Measurements from ENCODE around the gene CFDP1. TPM values are rescaled to one million over a fixed set of nuclear protein-coding genes. Genes with fewer than 3 reads are reported as not detected.

CFDP1 gene
- total RNA-seq (100 to 1,000 TPM in 1 of 2 donors, 10 to 100 TPM in 1; 44.8 to 105 TPM), polyA plus RNA-seq (10 to 100 TPM; 62.1 to 66.1 TPM)
- long read RNA-seq, donor 1, transcript CFDP1-201 (7 exons, 1,275 nt) = major isoform, 24 of 75 reads
- long read RNA-seq, donor 1, partial matches to known transcripts = 47 of 75 reads
- long read RNA-seq, donor 1, other reads (novel, unspliced or antisense) = 0 of 75 reads
- long read RNA-seq, donor 2, transcript CFDP1-201 (7 exons, 1,275 nt) = major isoform, 13 of 38 reads
- long read RNA-seq, donor 2, partial matches to known transcripts = 23 of 38 reads
- long read RNA-seq, donor 2, other reads (novel, unspliced or antisense) = 0 of 38 reads
- long read RNA-seq, donor 3, transcript CFDP1-201 (7 exons, 1,275 nt) = major isoform, 16 of 78 reads
- long read RNA-seq, donor 3, partial matches to known transcripts = 57 of 78 reads
- long read RNA-seq, donor 3, other reads (novel, unspliced or antisense) = 0 of 78 reads
- long read RNA-seq, donor 4, transcript CFDP1-201 (7 exons, 1,275 nt) = major isoform, 14 of 48 reads
- long read RNA-seq, donor 4, partial matches to known transcripts = 32 of 48 reads
- long read RNA-seq, donor 4, other reads (novel, unspliced or antisense) = 0 of 48 reads
- long read RNA-seq, donor 5, transcript CFDP1-201 (7 exons, 1,275 nt) = major isoform, 36 of 111 reads
- long read RNA-seq, donor 5, partial matches to known transcripts = 71 of 111 reads
- long read RNA-seq, donor 5, other reads (novel, unspliced or antisense) = 0 of 111 reads

DNA sequence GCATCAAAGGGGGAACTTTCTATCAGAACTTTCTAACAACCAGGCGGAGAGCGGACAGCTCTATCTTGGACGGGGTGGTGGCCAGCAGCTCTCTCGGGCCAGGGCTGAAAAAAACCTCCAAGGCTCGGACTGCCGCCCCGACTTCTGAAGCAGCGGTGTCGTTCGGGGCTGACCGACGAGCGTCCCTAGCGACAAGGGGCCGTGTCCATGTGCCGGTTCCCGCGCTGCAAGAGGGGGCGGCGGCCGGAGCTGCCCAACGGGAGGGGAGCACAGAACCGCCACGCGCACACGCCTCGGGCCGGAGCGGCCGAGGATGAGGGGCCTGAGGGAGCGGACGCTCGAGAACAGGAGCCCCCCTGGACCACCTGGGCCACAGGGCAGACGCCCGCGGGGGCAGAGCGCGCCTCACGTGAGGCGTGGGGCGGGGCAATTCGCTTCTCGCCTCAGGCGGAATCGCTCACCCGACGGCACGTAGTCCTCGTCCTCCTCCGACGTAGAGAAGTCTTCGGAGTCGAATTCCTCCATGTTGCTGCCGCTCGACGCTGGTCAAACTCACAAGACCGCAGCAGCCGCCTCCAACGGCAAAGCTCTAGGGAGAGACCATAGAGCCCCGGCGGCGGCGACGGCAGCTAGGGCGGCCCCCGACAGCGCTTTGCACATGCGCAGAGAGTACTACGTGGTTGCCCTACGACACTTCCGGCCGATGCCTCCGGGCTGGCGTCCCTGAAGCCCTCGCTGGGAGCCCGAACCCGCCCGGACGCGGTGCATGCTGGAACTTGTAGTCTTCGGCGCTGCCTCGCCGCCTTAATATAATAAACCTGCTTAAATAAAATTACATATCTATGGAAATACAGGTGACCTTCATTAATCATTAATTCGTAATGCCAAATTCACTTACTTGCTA is at the start of gene CFDP1:
Gene CFDP1 (minus strand): TSS at position 676 of the 904 bp plus-strand sequence. CDS start 151 bp downstream, at position 525.
- Histone ChIP-seq H3K36me3 (ENCODE audit: control insufficient read depth in 4 of 4, insufficient read depth in 4 of 4, low read length in 4 of 4) (peaks cover 0 to 8% (median under 1%) of the 10 kb centered on the region in 4 donors), H3K9ac (ENCODE audit: insufficient read depth in 1 of 2, low read length in 2 of 2) (peak within 1 kb of the TSS; percentile 90 to 98), H3K4me1 (ENCODE audit: control insufficient read depth in 5 of 5, insufficient read depth in 5 of 5, low read length in 5 of 5) (peaks cover 0 to 10% (median 4%) of the 10 kb centered on the region in 5 donors), H3K4me3 (peak within 1 kb of the TSS; percentile 87), H3K27me3 (ENCODE audit: control insufficient read depth in 3 of 3, insufficient read depth in 3 of 3, low read length in 2 of 3) (no peaks in the 10 kb centered on the region), H3K9me3 (ENCODE audit: control insufficient read depth in 4 of 4, insufficient read depth in 3 of 4, low read length in 3 of 4) (peaks cover 0 to 5% (median 0%) of the 10 kb centered on the region in 4 donors), H3K27ac (ENCODE audit: low read depth in 1 of 2, low read length in 1 of 2) (peak within 1 kb of the TSS; percentile 95 to 99)
- 1% methylated on average over 80 to 85 of the region's 85 CpGs for WGBS, 2 donors
- TF ChIP-seq, protein P1, sequence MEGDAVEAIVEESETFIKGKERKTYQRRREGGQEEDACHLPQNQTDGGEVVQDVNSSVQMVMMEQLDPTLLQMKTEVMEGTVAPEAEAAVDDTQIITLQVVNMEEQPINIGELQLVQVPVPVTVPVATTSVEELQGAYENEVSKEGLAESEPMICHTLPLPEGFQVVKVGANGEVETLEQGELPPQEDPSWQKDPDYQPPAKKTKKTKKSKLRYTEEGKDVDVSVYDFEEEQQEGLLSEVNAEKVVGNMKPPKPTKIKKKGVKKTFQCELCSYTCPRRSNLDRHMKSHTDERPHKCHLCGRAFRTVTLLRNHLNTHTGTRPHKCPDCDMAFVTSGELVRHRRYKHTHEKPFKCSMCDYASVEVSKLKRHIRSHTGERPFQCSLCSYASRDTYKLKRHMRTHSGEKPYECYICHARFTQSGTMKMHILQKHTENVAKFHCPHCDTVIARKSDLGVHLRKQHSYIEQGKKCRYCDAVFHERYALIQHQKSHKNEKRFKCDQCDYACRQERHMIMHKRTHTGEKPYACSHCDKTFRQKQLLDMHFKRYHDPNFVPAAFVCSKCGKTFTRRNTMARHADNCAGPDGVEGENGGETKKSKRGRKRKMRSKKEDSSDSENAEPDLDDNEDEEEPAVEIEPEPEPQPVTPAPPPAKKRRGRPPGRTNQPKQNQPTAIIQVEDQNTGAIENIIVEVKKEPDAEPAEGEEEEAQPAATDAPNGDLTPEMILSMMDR (IDR thresholded peaks at IDR 0.05; ENCODE audit: control extremely low read depth, extremely low read depth) = no peak
- peak; percentile 94 for ATAC-seq (ENCODE audit: insufficient read depth, low FRiP score)
- peak; percentile 97 to 99 (median 98) for DNase-seq

DNA sequence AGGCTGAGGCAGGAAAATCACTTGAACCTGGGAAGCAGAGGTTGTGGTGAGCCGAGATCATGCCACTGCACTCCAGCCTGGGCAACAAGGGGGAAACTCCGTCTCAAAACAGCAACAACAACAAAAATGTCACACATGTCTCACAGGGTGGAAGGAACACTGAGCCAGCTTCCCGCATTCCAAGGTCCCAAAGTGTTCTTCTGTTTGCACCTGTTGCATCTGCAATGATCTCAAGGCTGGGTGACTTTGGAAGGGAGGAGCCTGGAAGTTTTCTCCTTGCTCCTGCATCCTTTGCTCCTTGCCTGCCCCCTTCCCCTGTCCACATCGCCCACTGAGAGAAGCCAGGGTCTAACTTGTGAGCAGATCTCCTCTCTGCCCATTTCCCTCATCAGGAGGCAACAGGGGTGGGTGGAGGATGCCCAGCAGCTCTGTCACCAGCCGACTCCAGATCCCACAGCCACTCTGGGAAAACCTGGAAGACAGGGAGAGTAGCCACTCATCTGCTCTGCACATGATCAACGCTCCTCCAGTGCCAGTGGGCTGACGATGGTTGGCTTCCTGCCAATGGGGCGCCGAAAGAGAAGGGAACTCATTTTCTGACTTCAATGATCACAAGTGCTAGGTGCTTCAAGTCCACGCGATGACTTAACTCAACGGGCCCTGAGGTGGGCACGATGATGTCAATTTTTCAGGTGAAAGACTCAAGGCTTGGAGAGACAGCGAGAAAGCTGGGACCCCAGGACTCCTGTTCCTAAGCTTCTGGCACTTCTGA is 49.3 kb upstream of the CFDP1 start:
- TF ChIP-seq, protein P1 (IDR thresholded peaks at IDR 0.05; ENCODE audit: control extremely low read depth, extremely low read depth) = no peak
- Histone ChIP-seq H3K4me3 (no peak overlapping the region), H3K9me3 (ENCODE audit: control insufficient read depth in 4 of 4, insufficient read depth in 3 of 4, low read length in 3 of 4) (no peaks in the 10 kb centered on the region), H3K9ac (ENCODE audit: insufficient read depth in 1 of 2, low read length in 2 of 2) (no peak overlapping the region), H3K4me1 (ENCODE audit: control insufficient read depth in 5 of 5, insufficient read depth in 5 of 5, low read length in 5 of 5) (no peaks in the 10 kb centered on the region), H3K27me3 (ENCODE audit: control insufficient read depth in 3 of 3, insufficient read depth in 3 of 3, low read length in 2 of 3) (no peaks in the 10 kb centered on the region), H3K27ac (ENCODE audit: low read depth in 1 of 2, low read length in 1 of 2) (no peak overlapping the region), H3K36me3 (ENCODE audit: control insufficient read depth in 4 of 4, insufficient read depth in 4 of 4, low read length in 4 of 4) (no peaks in the 10 kb centered on the region)
- DNase-seq (no peak), ATAC-seq (ENCODE audit: insufficient read depth, low FRiP score) (no peak)
- WGBS, 2 donors = 63 to 76% methylated on average over 14 of the region's 14 CpGs

DNA sequence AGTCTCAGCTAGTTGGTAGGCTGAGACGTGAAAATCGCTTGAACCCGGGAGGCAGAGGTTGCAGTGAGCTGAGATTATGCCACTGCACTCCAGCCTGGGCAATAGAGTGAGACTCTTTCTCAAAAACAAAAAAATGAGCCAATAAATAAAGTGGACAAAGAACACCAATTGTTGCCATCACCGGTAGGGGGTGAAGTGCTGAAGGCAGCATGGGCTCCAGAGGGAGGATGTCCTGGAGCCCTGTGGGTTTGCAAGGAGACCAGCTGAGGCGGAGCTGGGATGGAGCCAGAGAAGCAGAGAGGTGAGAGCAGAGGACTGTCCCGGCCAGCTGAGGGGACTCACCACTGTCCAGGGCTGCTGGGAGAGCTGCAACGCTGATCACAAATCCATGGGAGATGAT is 48.2 kb upstream of the CFDP1 start:
- ATAC-seq (ENCODE audit: insufficient read depth, low FRiP score) (no peak), DNase-seq (no peak)
- 90 to 92% methylated on average over 7 of the region's 7 CpGs for WGBS, 2 donors
- no peaks in the 10 kb centered on the region for H3K27me3 ChIP-seq (ENCODE audit: control insufficient read depth in 3 of 3, insufficient read depth in 3 of 3, low read length in 2 of 3)
- H3K4me3 ChIP-seq = no peak overlapping the region
- H3K4me1 ChIP-seq (ENCODE audit: control insufficient read depth in 5 of 5, insufficient read depth in 5 of 5, low read length in 5 of 5) = no peaks in the 10 kb centered on the region
- no peak overlapping the region for H3K27ac ChIP-seq (ENCODE audit: low read depth in 1 of 2, low read length in 1 of 2)
- H3K9ac ChIP-seq (ENCODE audit: insufficient read depth in 1 of 2, low read length in 2 of 2) = no peak overlapping the region
- TF ChIP-seq, protein P1 (IDR thresholded peaks at IDR 0.05; ENCODE audit: control extremely low read depth, extremely low read depth) = no peak
- no peaks in the 10 kb centered on the region for H3K36me3 ChIP-seq (ENCODE audit: control insufficient read depth in 4 of 4, insufficient read depth in 4 of 4, low read length in 4 of 4)
- no peaks in the 10 kb centered on the region for H3K9me3 ChIP-seq (ENCODE audit: control insufficient read depth in 4 of 4, insufficient read depth in 3 of 4, low read length in 3 of 4)
